Mesenteric fat pad (tissue), 1 donor: ENCODE results near the gene TMEM39A. TPM values are rescaled to one million over a fixed set of nuclear protein-coding genes. Genes with fewer than 3 reads are reported as not detected.

ENCODE experiments used
- DNase-seq: peaks from one replicate; pipeline ENCODE4 v3.0.0-alpha.2; 2020; ENCODE audit warnings: low spot score
- total RNA-seq: library from RNA; stranded (reverse); fragmentation: NEBNext Ultra II Directional; extraction: Animal tissue kit (Norgen Biotek cat#: 25700); gene quantifications from one replicate; pipeline ENCODE4 v1.2.1, GENCODE V29; 2021
- donor health status: DM: yes; HTN: yes; CAD: no.

The TMEM39A gene
- total RNA-seq, 1 donor from 2014 or later = 61.9 TPM

- no peak for DNase-seq
Observed at GRCh38 chr3:119401503-119402440, 61.6 kb downstream of the TMEM39A start.

GRCh38 chr3:119401069-119401468, 62.3 kb downstream of the TMEM39A start:
- no peak for DNase-seq

GRCh38 chr3:119400466-119400865, 62.9 kb downstream of the TMEM39A start:
- no peak for DNase-seq

- DNase-seq = no peak
Observed at GRCh38 chr3:119396870-119397269, 66.5 kb downstream of the TMEM39A start.

- no peak for DNase-seq
Observed at GRCh38 chr3:119395923-119396358, 67.5 kb downstream of the TMEM39A start.

GRCh38 chr3:119388577-119388976, 74.8 kb downstream of the TMEM39A start:
- no peak for DNase-seq

GRCh38 chr3:119382134-119382533, 81.3 kb downstream of the TMEM39A start:
- no peak for DNase-seq

- no peak for DNase-seq
Observed at GRCh38 chr3:119380697-119381096, 82.7 kb downstream of the TMEM39A start.

Other genes starting within 250 kb of the TMEM39A start
- 15.0 TPM for gene B4GALT4, start 222.7 kb downstream of the TMEM39A start, total RNA-seq
- 63.4 TPM for gene ARHGAP31, start 169.2 kb downstream of the TMEM39A start, total RNA-seq
- gene POGLUT1, start 5.3 kb upstream of the TMEM39A start, total RNA-seq = 19.1 TPM
- 107 TPM for gene TIMMDC1, start 34.9 kb upstream of the TMEM39A start, total RNA-seq
- 1.3 TPM for gene CD80, start 96.0 kb upstream of the TMEM39A start, total RNA-seq
- 16.1 TPM for gene ADPRH, start 115.9 kb upstream of the TMEM39A start, total RNA-seq
- gene PLA1A, start 134.3 kb upstream of the TMEM39A start, total RNA-seq = 3.4 TPM
- gene POPDC2, start 197.0 kb upstream of the TMEM39A start, total RNA-seq = 1.5 TPM
- gene COX17, start 213.8 kb upstream of the TMEM39A start, total RNA-seq = 48.4 TPM
- 0.39 TPM for gene CFAP91, start 239.4 kb upstream of the TMEM39A start, total RNA-seq